ENCODE data around the gene UGT1A10. TPM values are rescaled to one million over a fixed set of nuclear protein-coding genes. Genes with fewer than 3 reads are reported as not detected.

UGT1A10 gene
- total RNA-seq, 1 donor from 2014 or later = not detected

DNA sequence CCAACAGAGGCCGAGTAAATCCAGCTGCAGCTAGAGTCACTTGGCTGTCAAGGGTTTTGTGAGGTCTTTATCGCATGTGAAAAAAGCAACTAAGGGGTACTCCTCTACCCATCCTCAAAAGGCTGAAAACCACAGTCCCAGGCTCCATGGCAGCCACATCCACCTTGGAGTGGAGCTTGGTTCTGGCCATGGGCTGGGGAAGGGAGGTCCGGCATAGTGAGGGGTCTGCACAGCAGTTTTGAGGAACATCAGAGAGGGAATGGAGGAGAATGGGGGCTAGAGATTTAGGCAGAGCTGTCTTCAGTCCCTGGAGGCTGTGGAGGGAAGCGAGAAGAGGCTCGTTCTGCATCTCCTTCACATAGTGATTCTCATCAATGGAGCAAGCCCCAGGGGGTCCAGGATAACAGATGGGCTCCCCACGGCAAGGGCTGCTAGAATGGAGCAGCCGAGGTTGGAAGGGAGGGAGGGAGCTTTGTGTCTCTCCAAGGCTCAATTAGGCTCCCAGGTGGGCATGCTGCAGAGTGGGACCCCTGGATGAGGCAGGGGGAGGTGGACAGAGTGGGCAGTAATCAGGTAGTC is 162.9 kb downstream of the UGT1A10 start:
- Mint-ChIP-seq H3K4me3 (ENCODE audit: unreplicated experiment) (no peak overlapping the region), H3K27ac (ENCODE audit: unreplicated experiment) (no peak overlapping the region), H3K36me3 (ENCODE audit: low read depth, unreplicated experiment) (no peaks in the 10 kb centered on the region), H3K4me1 (ENCODE audit: unreplicated experiment) (no peaks in the 10 kb centered on the region), H3K27me3 (ENCODE audit: unreplicated experiment) (peaks cover 14% of the 10 kb centered on the region), H3K9me3 (ENCODE audit: unreplicated experiment) (no peaks in the 10 kb centered on the region)
- no peak for TF ChIP-seq CTCF (IDR thresholded peaks at IDR 0.05; ENCODE audit: unreplicated experiment)
- DNase-seq (ENCODE audit: low spot score) = no peak

GRCh38 chr2:233799716-233800115 is 163.5 kb downstream of the UGT1A10 start:
- no peak for TF ChIP-seq CTCF (IDR thresholded peaks at IDR 0.05; ENCODE audit: unreplicated experiment)
- H3K4me3 Mint-ChIP-seq (ENCODE audit: unreplicated experiment) = no peak overlapping the region
- H3K36me3 Mint-ChIP-seq (ENCODE audit: low read depth, unreplicated experiment) = no peaks in the 10 kb centered on the region
- no peak for DNase-seq (ENCODE audit: low spot score)
- H3K27ac Mint-ChIP-seq (ENCODE audit: unreplicated experiment) = no peak overlapping the region
- no peaks in the 10 kb centered on the region for H3K4me1 Mint-ChIP-seq (ENCODE audit: unreplicated experiment)
- H3K27me3 Mint-ChIP-seq (ENCODE audit: unreplicated experiment) = peaks cover 12% of the 10 kb centered on the region
- no peaks in the 10 kb centered on the region for H3K9me3 Mint-ChIP-seq (ENCODE audit: unreplicated experiment)

DNA sequence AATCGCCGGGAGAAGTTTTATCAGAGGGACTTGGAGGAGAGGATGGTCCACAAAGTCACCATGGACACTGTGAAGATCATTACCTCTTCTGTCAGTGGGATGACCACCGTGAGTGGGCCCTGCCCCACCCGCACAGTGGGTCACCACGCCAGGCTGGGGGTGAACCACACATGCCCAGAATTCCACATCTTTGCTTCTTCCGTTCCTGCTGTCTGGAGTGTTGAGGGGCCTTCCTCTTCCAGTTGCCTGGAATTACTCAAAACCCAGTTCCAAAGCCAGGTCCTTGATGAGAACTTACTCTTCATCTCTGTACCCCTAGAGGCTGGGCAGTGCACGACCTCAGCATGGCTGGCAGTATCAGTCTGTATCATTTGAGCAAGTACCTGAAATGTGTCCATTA is 164.0 kb downstream of the UGT1A10 start:
- Mint-ChIP-seq H3K4me3 (ENCODE audit: unreplicated experiment) (no peak overlapping the region), H3K27me3 (ENCODE audit: unreplicated experiment) (peaks cover 11% of the 10 kb centered on the region), H3K9me3 (ENCODE audit: unreplicated experiment) (no peaks in the 10 kb centered on the region), H3K27ac (ENCODE audit: unreplicated experiment) (no peak overlapping the region), H3K36me3 (ENCODE audit: low read depth, unreplicated experiment) (no peaks in the 10 kb centered on the region), H3K4me1 (ENCODE audit: unreplicated experiment) (no peaks in the 10 kb centered on the region)
- DNase-seq (ENCODE audit: low spot score) = no peak
- no peak for TF ChIP-seq CTCF (IDR thresholded peaks at IDR 0.05; ENCODE audit: unreplicated experiment)

DNA sequence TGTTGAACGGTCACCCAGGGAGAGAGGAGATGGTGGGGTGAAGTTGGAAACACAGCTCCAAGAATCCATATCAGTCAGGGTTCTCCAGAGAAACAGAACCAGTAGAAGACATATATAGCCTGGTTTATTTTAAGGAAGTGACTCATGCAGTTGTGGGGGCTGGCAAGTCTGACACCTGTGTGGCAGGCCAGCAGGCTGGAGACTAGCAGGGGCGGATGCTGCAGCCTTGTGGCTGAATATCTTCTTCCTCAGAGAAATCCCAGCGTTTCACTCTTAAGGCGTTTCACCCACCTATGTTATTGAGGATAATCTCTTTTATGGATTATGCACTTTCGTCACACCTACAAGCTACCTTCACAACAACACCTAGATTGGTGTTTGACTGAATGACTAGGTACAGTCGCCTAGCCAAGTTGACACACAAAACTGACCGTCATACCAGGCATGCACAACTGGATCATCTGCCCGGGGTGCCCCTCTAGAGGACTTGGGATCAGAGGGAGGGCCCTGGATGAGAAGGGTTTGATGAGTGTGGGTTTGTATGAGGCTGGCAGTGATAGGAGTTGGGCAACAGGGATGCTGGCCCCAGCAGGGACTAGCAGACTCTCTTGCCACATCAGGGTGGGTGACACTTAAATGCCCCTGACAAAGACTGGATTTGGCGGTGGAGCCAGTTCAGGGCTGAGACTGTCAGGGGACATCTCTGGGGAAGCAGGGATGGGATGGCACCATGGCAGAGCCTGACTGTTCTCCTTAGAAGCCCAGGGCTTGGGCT is 165.3 kb downstream of the UGT1A10 start:
- no peak overlapping the region for H3K4me3 Mint-ChIP-seq (ENCODE audit: unreplicated experiment)
- H3K27ac Mint-ChIP-seq (ENCODE audit: unreplicated experiment) = no peak overlapping the region
- H3K27me3 Mint-ChIP-seq (ENCODE audit: unreplicated experiment) = peaks cover 11% of the 10 kb centered on the region
- DNase-seq (ENCODE audit: low spot score) = no peak
- TF ChIP-seq CTCF (IDR thresholded peaks at IDR 0.05; ENCODE audit: unreplicated experiment) = no peak
- no peaks in the 10 kb centered on the region for H3K4me1 Mint-ChIP-seq (ENCODE audit: unreplicated experiment)
- H3K9me3 Mint-ChIP-seq (ENCODE audit: unreplicated experiment) = no peaks in the 10 kb centered on the region
- no peaks in the 10 kb centered on the region for H3K36me3 Mint-ChIP-seq (ENCODE audit: low read depth, unreplicated experiment)

- H3K36me3 Mint-ChIP-seq (ENCODE audit: low read depth, unreplicated experiment) = no peaks in the 10 kb centered on the region
- H3K4me1 Mint-ChIP-seq (ENCODE audit: unreplicated experiment) = no peaks in the 10 kb centered on the region
- no peak for DNase-seq (ENCODE audit: low spot score)
- TF ChIP-seq CTCF (IDR thresholded peaks at IDR 0.05; ENCODE audit: unreplicated experiment) = no peak
- H3K9me3 Mint-ChIP-seq (ENCODE audit: unreplicated experiment) = no peaks in the 10 kb centered on the region
- peaks cover 11% of the 10 kb centered on the region for H3K27me3 Mint-ChIP-seq (ENCODE audit: unreplicated experiment)
- H3K27ac Mint-ChIP-seq (ENCODE audit: unreplicated experiment) = no peak overlapping the region
- no peak overlapping the region for H3K4me3 Mint-ChIP-seq (ENCODE audit: unreplicated experiment)
Measured at GRCh38 chr2:233802132-233802815, 166.0 kb downstream of the UGT1A10 start.
